Measurements from ENCODE around the gene HINT1.

The HINT1 gene

DNA sequence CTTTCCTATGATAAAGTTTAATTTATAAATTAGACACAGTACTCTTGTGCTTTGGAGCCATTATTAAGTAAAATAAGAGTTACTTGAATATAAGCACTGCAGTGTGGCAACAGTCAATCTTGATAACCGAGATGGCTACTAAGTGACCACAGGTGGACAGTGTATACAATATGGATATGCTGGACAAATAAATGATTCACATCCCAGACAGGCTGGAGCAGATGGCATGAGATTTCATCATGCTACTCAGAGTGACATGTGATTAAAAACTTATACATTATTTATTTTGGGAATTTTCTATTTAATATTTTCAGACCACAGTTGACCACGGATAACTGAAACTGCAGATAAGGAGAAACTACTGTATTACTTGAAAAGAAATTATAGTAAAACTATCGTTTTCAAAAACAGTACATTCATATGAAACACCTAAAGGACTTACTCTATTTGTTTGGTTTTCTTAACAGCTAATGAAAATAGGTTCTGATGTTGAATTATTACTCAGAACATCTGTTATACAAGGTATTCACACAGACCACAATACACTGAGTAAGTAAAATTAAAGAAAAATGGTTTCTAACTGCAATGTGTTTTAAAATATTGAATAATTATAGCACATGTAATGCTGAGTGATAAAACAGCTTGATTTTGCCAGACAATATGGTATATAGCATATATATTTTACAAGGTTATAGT lies 21.7 kb upstream of the HINT1 start:
- intact Hi-C loops (cut with DNase I; ENCODE audit: low total_unique reads): no loop called here
- Histone ChIP-seq H3K4me1 (no peaks in the 10 kb centered on the region), H3K27me3 (no peaks in the 10 kb centered on the region), H3K36me3 (peaks cover 0 to 15% (median under 1%) of the 10 kb centered on the region in 3 donors), H3K4me3 (no peak overlapping the region), H3K27ac (no peak overlapping the region), H3K9me3 (no peaks in the 10 kb centered on the region)
- DNase-seq: no peak
- TF ChIP-seq, protein P1, sequence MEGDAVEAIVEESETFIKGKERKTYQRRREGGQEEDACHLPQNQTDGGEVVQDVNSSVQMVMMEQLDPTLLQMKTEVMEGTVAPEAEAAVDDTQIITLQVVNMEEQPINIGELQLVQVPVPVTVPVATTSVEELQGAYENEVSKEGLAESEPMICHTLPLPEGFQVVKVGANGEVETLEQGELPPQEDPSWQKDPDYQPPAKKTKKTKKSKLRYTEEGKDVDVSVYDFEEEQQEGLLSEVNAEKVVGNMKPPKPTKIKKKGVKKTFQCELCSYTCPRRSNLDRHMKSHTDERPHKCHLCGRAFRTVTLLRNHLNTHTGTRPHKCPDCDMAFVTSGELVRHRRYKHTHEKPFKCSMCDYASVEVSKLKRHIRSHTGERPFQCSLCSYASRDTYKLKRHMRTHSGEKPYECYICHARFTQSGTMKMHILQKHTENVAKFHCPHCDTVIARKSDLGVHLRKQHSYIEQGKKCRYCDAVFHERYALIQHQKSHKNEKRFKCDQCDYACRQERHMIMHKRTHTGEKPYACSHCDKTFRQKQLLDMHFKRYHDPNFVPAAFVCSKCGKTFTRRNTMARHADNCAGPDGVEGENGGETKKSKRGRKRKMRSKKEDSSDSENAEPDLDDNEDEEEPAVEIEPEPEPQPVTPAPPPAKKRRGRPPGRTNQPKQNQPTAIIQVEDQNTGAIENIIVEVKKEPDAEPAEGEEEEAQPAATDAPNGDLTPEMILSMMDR (IDR thresholded peaks at IDR 0.05): no peak

DNA sequence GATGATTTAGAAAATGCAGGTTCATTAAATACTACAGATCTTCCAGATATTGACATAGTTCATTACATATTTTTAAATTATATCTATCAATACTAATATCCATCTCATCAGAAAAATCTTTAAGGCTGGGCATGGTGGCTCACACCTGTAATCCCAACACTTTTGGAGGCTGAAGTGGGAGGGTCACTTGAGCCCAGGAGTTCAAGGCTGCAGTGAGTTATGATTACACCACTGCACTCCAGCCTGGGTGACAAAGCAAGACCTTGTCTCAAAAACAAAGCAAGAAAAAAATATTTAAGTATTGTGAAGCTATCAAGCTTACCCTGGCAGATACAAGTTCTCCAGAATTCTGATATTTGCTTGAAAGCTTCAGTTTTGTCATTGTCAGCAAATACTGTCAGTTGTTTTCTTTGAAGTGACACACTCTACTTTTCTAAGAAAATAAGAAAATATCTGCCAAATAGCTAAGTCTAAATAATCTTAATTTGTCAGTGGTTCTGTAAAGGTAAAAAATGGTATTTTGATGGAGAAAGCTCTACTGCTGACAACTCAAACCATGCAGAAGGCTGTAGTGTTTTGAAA lies 20.6 kb upstream of the HINT1 start:
- Histone ChIP-seq H3K36me3 (peaks cover 0 to 15% (median 3%) of the 10 kb centered on the region in 3 donors), H3K4me1 (no peaks in the 10 kb centered on the region)
- intact Hi-C loops (cut with DNase I; ENCODE audit: low total_unique reads): no loop called here

DNA sequence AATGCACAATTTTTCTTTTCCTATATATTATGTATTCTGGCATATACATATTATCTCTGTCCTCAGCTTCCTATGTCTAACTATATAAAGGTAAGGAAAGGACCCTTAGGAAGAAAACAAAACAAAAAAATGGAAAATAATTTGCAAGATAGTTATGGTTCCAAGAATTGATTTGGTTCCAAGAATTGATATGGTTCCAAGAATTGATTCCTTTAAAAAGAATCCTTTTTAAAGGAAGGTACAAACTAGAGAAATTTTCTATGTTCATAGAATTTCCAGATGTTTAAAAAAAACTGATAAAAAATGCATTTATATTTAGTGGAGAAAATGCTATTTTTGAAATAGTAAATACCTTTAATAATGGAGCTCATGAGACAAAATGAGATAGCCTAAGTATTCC lies 17.8 kb upstream of the HINT1 start:
- no peak overlapping the region for H3K27ac ChIP-seq
- no peaks in the 10 kb centered on the region for H3K27me3 ChIP-seq
- H3K4me1 ChIP-seq: no peaks in the 10 kb centered on the region
- intact Hi-C loops (cut with DNase I; ENCODE audit: low total_unique reads): no loop called here
- H3K9me3 ChIP-seq: no peaks in the 10 kb centered on the region
- H3K4me3 ChIP-seq: no peak overlapping the region
- TF ChIP-seq, protein P1 (IDR thresholded peaks at IDR 0.05): no peak
- H3K36me3 ChIP-seq: peaks cover 0 to 6% (median 3%) of the 10 kb centered on the region in 3 donors
- DNase-seq: no peak

More for the DNA sequence above, 20.6 kb upstream of the HINT1 start:
- no peaks in the 10 kb centered on the region for H3K27me3 ChIP-seq
- H3K9me3 ChIP-seq: no peaks in the 10 kb centered on the region
- no peak overlapping the region for H3K4me3 ChIP-seq
- TF ChIP-seq, protein P1 (IDR thresholded peaks at IDR 0.05): no peak
- H3K27ac ChIP-seq: no peak overlapping the region
- no peak for DNase-seq

DNA sequence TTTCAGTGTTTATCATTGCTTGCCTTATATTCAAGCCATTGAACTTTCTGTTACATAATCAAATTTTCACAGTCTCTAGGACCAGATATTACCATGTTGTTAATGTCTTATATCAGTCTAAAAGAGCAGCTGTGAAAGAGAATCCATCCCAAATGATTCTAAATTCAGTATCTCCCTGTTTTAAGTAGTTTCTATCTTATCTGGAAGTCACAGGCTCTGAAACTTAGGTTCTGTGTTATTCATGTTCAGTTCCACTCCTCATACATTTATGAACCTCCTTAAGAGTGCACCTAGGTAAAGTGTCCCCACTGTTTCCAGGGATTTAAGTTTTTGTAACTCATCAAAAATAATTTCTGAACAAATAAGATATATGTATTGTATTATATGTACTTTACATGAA lies 15.4 kb upstream of the HINT1 start:
- TF ChIP-seq, protein P1 (IDR thresholded peaks at IDR 0.05): no peak
- H3K4me3 ChIP-seq: no peak overlapping the region
- no peak overlapping the region for H3K27ac ChIP-seq
- DNase-seq: no peak
- H3K27me3 ChIP-seq: no peaks in the 10 kb centered on the region
- intact Hi-C loops (cut with DNase I; ENCODE audit: low total_unique reads): no loop called here
- peaks cover 0 to 3% (median 0%) of the 10 kb centered on the region in 3 donors for H3K36me3 ChIP-seq
- H3K4me1 ChIP-seq: no peaks in the 10 kb centered on the region
- no peaks in the 10 kb centered on the region for H3K9me3 ChIP-seq

DNA sequence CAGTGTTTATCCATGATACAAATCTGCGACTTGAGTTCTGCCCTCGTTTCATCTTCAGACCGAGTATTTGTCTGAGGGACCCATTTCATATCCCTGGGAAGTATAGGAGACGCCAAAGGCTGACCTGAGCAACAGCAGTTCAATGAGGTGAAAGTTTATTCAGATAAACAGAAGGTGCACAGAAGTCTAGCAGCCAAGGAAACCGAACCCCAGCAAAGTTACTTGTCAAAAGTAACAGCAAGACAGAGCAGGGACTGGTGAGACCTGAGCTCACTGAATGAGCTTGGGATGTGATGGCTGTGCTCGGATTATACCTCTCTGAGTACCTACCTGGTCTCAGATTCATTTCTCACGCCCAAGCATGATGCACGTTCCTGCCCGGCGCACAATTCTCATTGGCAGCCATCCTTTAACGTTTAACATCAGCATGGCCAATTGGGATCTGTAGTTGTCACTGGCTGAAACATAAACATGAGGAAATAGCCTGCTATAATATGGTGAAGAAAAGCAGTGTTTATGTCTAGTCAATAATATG lies 6.3 kb upstream of the HINT1 start:
- H3K9me3 ChIP-seq: no peaks in the 10 kb centered on the region
- TF ChIP-seq, protein P1 (IDR thresholded peaks at IDR 0.05): no peak
- peak overlapping the region; percentile 56 to 65 for H3K4me3 ChIP-seq
- H3K27me3 ChIP-seq: no peaks in the 10 kb centered on the region
- DNase-seq: no peak
- no peaks in the 10 kb centered on the region for H3K36me3 ChIP-seq
- intact Hi-C loops (cut with DNase I; ENCODE audit: low total_unique reads): loop anchor here (5.0 kb wide), 1 partner anchor 91 kb away; the partner anchor contains the start of gene CDC42SE2
- H3K4me1 ChIP-seq: peaks cover 0 to 17% (median 8%) of the 10 kb centered on the region in 4 donors
- peak overlapping the region; percentile 67 to 75 for H3K27ac ChIP-seq

Data from tibial artery (tissue), 4 donors.